K562 (cell line): ENCODE measurements around the gene JPH3.

Experiments
- CCNT2 ChIP-seq: IDR thresholded peaks from 2 replicates; pipeline ENCODE4 v1.6.1; 2011; ENCODE audit warnings: borderline replicate concordance, low read depth, mild to moderate bottlenecking, moderate library complexity, mixed read lengths, low read length; ENCODE audit not compliant: insufficient read length; ENCODE audit errors: extremely low read depth
- ELF1 ChIP-seq: fragments of 200-800 bp; sonication (Bioruptor generic); IDR thresholded peaks from 2 replicates; pipeline ENCODE4 v1.6.1; 2016; ENCODE audit warnings: missing genetic modification characterization, missing compliant biosample characterization
- FOS ChIP-seq: IDR thresholded peaks from 3 replicates; pipeline ENCODE4 v1.6.1; 2011; ENCODE audit not compliant: insufficient read length; ENCODE audit errors: extremely low read depth
- FOXK1 ChIP-seq: sonication (generic); formaldehyde crosslinking; IDR thresholded peaks from 2 replicates; pipeline ENCODE4 v1.8.0; 2022; ENCODE audit warnings: missing genetic modification reagents, mild to moderate bottlenecking, borderline replicate concordance
- POLR2A ChIP-seq: fragments of 450-650 bp; conservative IDR thresholded peaks from 2 replicates; pipeline ENCODE4 v1.6.1; 2016
- RAD21 ChIP-seq, 2 experiments: fragments of 250-450 bp in 1 of 2; fragments of 450-650 bp in 1 of 2; sonication (Bioruptor Pico) in 1 of 2; formaldehyde crosslinking in 1 of 2; IDR thresholded peaks in 1 of 2; conservative IDR thresholded peaks in 1 of 2; 2 replicates each; pipeline versions ENCODE4 v1.4.0 to v1.8.0; 2020 to 2022; ENCODE audit warnings: mild to moderate bottlenecking in 2 of 2, moderate library complexity in 1 of 2
- TF ChIP-seq, protein P1 (sequence below): sonication (generic); formaldehyde crosslinking; IDR thresholded peaks from 2 replicates; pipeline ENCODE4 v1.8.0; 2022; ENCODE audit warnings: mild to moderate bottlenecking, missing genetic modification reagents

DNA sequence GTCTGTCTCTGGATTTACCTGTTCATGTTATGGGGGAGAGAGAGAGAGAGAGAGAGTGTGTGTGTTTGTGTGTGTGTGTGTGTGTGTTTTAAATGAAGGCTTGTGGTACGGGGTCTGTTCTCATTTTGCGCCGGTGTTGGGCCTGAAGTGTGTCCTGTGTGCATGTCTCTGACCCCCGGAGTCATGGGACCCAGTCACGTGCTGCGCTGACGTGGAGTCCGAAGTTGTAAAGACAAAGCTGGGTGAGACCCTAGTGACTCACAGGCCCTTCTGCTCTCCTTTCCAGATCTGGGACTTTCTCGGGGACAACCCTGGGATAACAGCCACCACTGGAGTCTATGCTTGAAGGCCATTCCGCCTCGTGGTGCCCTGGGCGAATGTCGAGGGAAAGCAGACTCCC is 35.0 kb downstream of the JPH3 start:
- TF ChIP-seq FOXK1 (CRISPR knock-in tag) (no peak), FOS (no peak), ELF1 (no peak), RAD21 (CRISPR knock-in tag; conservative IDR thresholded peaks at IDR 0.05 in 1 of 2, IDR thresholded peaks at IDR 0.05 in 1 of 2) (no peak), POLR2A (no peak), CCNT2 (no peak)
- TF ChIP-seq, protein P1, sequence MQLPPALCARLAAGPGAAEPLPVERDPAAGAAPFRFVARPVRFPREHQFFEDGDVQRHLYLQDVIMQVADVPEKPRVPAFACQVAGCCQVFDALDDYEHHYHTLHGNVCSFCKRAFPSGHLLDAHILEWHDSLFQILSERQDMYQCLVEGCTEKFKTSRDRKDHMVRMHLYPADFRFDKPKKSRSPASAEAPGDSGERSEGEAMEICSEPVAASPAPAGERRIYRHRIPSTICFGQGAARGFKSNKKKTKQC (CRISPR knock-in tag): no peak
